Measurements from ENCODE around the gene RNF13.
"Not testable (repeated sequence)": the region's sequence is repeated elsewhere in the genome, so short reads cannot be mapped to it uniquely, and the experiment has no call there.

RNF13 gene

GRCh38 chr3:149963485-149963884 is 150.5 kb downstream of the RNF13 start:
- DNase-seq = no peak

GRCh38 chr3:149964291-149964690 is 151.3 kb downstream of the RNF13 start:
- no peak for DNase-seq

- DNase-seq = no peak
Measured at GRCh38 chr3:149965278-149965677, 152.3 kb downstream of the RNF13 start.

DNA sequence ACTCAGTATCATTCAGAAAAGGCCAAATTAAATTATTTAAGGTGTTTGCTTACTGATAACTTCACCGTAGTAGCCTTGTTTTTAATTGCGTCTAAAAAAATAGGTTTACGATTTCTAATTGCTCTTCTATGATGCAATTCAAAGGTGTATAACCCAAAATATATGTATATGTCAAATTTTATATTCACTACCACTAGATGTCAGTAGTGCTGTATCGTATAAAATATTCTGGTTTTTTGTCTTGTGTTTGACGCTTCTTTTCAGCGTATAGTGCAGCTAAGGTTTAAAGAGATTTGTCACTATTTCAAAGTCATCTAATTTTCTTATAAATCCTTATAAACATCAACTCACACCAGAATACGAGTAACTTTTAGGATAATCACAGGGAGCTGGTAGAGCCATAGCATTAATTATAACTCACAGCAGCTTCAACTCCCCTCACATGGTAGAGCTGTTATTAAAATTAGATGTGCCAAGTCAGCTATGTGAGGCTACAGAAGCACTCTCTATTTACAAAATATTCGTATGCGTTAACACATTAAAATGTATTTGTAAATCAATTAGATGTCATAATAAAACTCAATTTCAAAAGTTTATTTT is 154.2 kb downstream of the RNF13 start:
- DNase-seq = no peak

GRCh38 chr3:149968216-149968615 is 155.2 kb downstream of the RNF13 start:
- DNase-seq = no peak

DNA sequence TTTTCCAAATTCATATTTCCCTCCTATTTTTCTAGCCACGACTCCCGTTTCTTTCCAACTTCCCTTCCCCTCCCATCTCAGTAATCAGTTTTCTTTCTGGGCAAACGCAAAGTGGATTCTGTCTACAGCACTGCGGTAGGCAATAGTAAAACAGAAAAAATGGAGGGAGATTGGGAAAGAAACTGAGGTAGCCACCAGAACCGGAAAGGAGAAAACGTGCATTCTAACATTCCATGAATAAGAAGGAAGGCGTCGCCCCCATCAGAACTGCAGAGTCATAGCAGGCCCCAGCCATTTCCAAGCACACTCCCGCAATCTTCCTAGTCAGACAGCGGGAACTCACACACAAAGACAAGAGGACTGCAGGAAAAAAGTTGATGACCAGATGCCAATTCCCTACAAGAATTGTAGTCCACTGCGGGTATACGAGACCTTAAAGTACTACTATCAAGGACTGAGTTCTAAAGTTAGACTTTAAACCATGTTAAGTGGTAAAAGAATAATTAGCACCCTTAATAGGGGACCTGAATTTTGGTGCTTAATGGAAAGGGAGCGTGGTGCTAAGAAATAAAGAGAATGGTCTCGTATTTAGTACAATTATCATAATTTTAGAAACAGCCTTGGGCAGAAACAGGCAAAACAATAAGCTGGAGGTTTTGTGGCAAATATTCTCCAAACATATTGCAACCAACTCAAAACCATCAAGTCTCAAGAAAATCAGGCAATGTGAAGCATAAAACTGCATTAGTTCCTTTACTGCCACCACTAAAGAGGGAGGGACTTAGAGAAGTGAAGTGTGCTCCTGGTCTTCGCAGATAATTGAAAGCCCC is 156.3 kb downstream of the RNF13 start:
- no peak for DNase-seq

DNA sequence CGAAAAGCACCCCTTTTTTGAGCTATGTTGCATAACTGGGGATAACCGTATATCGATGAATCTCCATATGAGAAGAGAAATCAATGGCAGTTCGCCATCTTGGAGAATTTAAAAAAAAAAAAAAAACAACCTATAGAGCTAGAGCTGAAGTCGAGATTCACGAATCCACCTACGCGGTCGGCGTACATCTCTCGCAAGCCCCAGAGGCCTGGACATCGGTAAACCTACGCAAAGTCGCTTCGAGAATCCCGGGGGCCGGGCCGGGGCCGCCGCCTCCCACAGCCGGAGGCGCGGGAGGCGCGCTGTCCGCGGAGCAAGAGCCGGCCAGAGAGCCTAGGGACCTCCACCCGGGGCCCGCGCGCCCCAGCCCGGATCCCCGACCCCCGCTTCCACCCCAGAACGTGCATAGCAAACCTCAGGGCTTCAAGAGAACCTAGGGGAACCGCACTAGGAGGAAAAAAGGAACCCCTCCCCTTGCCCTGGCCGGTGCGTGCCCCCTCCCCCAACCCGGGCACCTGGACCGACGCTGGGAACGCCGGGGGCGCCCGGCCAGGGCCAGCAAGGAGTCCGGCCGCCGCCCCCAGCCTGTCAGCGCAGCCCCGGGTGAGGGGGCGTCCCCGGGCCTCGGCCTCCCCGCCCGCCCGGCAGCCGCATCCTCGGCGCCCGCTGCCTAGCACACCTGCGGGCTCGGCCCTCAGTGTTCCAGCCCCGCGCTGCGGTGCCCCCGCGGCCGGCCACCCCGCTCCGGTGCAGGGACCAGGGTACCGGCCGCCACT is 157.1 kb downstream of the RNF13 start:
- DNase-seq = peak; percentile 65

DNA sequence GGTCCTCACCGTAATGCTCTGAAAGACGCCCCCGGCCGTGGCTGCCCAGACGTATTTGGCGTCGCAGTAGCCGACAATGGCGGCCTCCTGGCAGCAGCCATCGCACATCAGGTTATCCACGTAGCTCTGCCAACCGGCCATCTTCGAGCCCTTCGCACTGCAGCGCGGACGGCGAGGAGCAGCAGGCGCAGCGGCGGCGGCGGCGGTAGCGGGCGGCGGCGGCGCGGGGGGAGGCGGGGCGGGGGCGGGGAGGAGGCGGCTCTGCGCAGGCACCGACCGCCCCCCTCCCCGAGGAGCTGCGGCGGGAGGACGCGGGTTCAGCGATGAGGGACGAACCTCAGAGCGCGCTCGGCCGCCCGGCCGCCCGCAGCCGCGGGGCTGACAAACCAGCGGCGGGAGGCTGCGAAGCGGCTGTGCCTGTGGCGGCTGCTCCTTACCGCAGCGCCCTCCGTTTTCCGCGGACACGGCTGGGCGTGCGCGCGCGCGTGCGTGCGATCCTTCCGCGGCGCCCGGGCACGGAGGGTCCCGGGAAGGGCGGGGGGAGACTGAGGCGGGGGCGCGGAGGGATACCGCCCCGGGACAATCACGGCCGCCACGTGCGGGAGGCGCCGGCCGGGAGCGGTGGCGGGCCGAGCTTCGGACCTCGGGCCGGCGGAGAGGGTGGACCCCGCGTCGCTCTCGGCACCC is 157.8 kb downstream of the RNF13 start, which contains the start of gene PFN2:
Gene PFN2, minus strand, starts transcription at position 180 of the 687 bp plus-strand sequence. Its CDS starts 39 bp downstream, at position 141.
- peak; percentile 46 for DNase-seq

DNA sequence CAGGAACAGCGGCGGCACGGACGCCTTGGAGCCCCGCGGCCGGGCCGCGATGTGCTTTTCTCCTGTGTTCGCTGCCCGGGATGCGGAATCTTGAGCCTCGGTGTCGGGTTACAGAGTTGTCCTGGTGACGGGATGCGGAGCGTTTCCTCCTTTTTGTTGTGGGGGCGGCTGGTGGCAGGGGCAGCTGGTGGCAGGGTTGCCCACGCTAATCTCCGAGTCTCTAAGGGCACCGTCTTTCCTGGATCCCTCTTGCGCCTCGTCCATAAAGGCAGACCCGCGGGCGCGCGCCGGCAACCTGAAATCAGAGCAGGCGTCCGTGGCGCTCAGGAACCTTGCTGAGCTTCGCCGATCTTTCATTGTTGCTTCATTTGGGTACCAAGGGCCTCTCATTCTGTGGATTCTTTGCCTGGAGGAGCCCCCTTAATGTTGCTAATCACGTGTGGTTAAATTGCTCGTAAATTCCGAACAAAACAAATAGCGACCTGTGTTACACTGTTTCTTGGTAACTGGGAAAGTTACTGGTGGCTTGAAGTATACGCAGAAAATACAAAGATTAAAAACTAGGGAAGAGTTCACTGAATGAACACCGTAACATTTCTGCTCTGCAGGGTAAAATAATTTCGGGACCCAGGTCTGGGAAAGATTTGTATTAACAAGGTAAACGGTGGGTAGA is 158.5 kb downstream of the RNF13 start:
- peak; percentile 17 for DNase-seq

DNA sequence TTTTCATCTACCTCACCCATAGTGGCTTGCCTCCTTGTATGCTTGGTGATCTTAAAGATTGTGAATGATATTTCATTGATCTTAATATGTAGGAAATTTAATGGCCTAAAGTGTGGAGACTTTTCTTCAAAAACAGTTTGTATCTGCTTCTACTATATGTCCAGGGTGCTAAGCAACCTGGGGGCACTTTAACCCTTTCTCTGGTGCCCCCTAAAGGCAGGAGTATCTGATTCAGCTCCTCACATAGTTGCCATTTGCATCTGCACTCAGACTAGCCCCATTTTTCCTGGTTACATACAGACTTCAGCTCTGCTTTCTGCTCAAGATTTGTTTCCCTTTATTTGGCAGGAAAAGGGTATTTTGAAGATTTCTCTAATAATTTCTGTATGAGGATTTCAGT is 162.9 kb downstream of the RNF13 start:
- no peak for DNase-seq

- no peak for DNase-seq
Measured at GRCh38 chr3:149977386-149977785, 164.4 kb downstream of the RNF13 start.

GRCh38 chr3:149981979-149982378 is 169.0 kb downstream of the RNF13 start:
- not testable (repeated sequence) for DNase-seq

GRCh38 chr3:149983053-149983452 is 170.0 kb downstream of the RNF13 start:
- not testable (repeated sequence) for DNase-seq

DNA sequence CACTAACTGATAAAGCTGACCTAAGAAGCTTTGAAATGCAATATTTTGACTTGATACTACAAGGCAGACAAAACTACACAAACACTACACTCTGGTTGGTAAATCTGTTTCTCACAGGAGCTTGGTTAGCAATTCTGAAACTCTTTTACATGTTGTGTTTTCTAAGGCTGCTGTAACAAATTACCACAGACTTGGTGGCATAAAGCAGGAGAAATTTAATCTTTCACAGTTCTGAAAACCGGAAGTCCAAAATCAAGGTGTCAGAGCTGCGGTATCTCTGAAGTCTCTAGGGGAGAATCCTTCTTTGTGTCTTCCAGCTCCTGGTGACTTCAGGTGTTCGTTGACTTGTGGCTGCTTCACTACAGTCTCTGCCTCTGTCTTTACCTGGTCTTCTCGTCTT is 170.6 kb downstream of the RNF13 start:
- DNase-seq = no peak

DNA sequence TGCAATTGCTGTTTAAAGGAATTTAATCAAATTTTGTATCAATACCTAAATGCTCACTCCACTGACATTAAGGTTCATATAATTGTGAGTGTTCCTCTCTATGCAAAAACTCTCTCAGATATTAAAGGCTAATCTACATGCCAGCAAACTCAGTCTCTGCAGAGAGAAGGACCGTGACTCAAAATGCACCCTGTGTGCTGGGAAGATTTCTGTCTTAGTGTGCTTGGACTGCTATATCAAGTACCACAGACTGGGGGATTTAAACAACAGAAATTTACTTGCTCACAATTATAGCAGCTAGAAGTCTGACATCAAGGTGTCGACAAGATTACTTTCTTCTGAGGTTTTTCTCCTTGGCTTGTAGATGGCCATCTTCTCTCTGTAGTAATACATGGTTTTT is 176.3 kb downstream of the RNF13 start:
- no peak for DNase-seq

GRCh38 chr3:149990423-149990948 is 177.5 kb downstream of the RNF13 start:
- DNase-seq = no peak

DNA sequence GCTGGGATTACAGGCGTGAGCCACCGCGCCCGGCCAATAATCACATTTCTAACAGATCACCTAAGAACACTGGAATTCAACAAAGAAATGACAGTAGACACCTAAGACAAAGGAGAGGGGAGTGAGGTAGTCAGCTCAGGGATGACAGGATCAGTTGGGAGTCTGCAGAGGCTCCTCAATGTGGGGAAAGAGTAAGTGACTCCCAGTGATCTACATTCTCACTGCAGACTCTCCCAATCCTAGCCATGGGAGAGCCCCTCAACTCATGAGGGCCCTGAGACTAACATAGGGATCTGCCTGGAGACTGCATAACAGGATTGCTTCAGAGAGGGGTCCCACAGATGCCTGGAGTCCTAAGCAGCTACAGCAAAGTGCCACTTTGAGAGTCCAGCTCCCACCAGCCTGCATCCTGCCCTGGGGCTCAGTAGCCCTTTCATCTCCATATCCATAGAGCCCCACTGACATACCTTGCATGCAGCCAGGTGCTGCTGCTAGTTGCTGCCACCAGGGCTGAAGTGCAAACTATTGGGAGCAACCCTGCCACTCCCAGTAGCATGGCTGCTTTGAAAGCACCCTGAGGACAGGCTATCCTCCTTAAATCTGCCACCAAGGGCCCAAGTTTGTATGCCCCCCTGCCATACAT is 179.5 kb downstream of the RNF13 start:
- no peak for DNase-seq

- DNase-seq = no peak
Measured at GRCh38 chr3:149998946-149999345, 185.9 kb downstream of the RNF13 start.

GRCh38 chr3:149999421-149999820 is 186.4 kb downstream of the RNF13 start:
- DNase-seq = no peak

DNA sequence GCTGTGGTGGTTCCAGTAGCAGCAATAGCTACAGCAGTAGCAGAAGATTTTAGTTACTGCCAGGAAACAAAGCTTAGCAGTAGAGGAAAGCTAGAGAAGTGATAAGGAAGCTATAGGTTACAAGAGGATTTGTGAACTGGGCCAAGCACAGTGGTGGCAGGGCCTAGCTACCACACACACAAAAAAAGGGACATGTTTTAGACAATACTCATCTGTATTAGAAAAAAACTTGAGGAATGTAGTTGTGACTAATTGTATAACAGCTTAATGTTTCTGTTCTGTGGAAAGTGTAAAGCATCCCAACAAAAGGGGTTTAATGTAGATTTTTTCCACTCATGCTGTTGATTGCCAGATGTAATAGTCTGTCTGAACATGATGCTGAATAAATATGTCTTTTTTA is 187.6 kb downstream of the RNF13 start:
- DNase-seq = no peak

DNA sequence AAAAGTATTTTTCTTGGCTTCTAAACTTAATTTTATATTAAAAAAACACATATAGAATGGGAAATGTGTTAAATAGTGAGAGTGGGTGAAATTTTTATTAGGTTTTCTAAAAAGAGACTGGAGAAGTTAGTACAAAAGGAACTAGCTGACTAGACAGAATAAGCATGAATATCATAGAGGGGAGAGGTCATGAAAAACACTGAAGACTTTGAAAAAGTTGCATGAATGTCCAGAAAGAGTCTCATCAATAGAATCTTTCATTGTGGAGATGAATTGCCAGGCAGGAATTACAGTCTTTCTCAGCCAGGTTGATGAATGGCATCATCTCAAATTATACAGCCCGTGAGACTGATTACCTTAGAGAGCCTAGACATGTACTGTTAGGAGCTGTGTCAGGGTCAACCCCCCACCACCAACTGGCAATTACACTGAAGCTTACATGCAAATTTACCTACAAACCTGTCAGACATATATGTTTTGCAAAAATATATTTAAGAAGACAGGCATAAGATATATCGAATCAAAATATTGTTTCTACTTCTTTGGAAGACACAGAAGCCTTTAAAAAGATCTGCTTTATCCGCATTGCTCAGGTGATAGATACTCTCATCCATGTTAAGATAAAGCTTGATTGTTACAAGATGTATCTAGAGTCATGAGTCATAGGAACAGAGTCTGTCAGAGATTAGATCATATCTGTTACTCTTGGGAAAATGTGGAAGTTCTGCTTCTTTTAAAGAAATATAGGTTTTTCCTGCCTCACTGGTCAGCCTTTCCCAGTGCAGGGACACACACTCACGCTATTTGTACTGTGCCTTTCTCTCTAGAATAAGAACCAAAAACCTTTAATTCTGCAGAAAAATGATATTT is 192.5 kb downstream of the RNF13 start:
- DNase-seq = no peak

Data from activated effector memory CD4-positive, alpha-beta T cell treated with Interleukin-2 at 50 U/mL for 16 hours (primary cell).